ENCODE results near the gene ERCC6L. TPM values are rescaled to one million over a fixed set of nuclear protein-coding genes. Genes with fewer than 3 reads are reported as not detected.

The ERCC6L gene
- total and polyA plus RNA-seq, 2 donors (not counting 1 experiment from before 2014, with no cell fraction given) = 0.34 to 0.61 TPM

DNA sequence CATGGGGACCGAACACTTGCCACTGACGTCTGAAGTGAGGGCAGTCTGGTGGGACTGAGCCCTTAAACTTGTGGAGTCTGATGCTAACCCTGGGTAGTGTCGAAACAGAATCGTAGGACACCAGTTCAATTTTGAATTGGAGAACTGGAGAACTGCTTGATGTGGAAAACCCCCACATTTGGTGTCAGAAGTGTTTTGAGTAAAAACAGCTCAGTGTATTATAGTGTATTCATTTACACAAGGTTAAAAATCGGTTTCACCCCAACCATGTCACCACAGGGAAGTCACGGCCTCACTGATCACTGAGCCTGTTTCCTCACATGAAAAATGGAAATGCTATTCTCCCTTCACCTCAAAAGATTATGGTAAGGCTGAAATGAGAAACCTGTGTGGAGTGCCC, 35.4 kb downstream of the ERCC6L start:
- no peak overlapping the region for H3K4me3 ChIP-seq (ENCODE audit: control extremely low read depth in 1 of 5, extremely low read depth in 1 of 5, insufficient read depth in 1 of 5, low read depth in 2 of 5, low read length in 4 of 5)
- DNase-seq (no peak), ATAC-seq (ENCODE audit: low read depth) (no peak)
- 76% methylated on average over 2 of the region's 6 CpGs for WGBS (ENCODE audit: insufficient coverage)
- no peaks in the 10 kb centered on the region for H3K79me2 ChIP-seq (ENCODE audit: control insufficient read depth, insufficient read depth, low read length)
- Mint-ChIP-seq H3K4me3 (no peak overlapping the region), H3K27ac (no peak overlapping the region), H3K27me3 (no peaks in the 10 kb centered on the region), H3K4me1 (no peaks in the 10 kb centered on the region), H3K9me3 (ENCODE audit: insufficient read depth) (no peaks in the 10 kb centered on the region)
- no peak overlapping the region for H3K27ac ChIP-seq (ENCODE audit: low read length in 2 of 2)
- H3K36me3 ChIP-seq (replicated peaks in 1 of 2; ENCODE audit: control extremely low read depth in 1 of 2, control insufficient read depth in 1 of 2, extremely low read depth in 1 of 2, insufficient read depth in 2 of 2, low read length in 1 of 2) = peaks cover 0 to 9% of the 10 kb centered on the region in 2 experiments
- TF ChIP-seq EZH2 (IDR thresholded peaks at IDR 0.05; ENCODE audit: borderline replicate concordance, insufficient read depth, low read depth, low read length, poor library complexity, severe bottlenecking) = no peak
- TF ChIP-seq, protein P1, sequence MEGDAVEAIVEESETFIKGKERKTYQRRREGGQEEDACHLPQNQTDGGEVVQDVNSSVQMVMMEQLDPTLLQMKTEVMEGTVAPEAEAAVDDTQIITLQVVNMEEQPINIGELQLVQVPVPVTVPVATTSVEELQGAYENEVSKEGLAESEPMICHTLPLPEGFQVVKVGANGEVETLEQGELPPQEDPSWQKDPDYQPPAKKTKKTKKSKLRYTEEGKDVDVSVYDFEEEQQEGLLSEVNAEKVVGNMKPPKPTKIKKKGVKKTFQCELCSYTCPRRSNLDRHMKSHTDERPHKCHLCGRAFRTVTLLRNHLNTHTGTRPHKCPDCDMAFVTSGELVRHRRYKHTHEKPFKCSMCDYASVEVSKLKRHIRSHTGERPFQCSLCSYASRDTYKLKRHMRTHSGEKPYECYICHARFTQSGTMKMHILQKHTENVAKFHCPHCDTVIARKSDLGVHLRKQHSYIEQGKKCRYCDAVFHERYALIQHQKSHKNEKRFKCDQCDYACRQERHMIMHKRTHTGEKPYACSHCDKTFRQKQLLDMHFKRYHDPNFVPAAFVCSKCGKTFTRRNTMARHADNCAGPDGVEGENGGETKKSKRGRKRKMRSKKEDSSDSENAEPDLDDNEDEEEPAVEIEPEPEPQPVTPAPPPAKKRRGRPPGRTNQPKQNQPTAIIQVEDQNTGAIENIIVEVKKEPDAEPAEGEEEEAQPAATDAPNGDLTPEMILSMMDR (IDR thresholded peaks at IDR 0.05) = no peak
- H2AFZ ChIP-seq (ENCODE audit: insufficient read depth, low read depth, low read length, poor library complexity, severe bottlenecking) = no peak overlapping the region
- ChIA-PET POLR2A (no interaction called here), CTCF (no interaction called here)
- no peaks in the 10 kb centered on the region for H4K20me1 ChIP-seq (ENCODE audit: control insufficient read depth, insufficient read depth, low read length, poor library complexity, severe bottlenecking)
- no peaks in the 10 kb centered on the region for H3K4me1 ChIP-seq (ENCODE audit: control insufficient read depth in 2 of 2, insufficient read depth in 2 of 2, low read length in 2 of 2)
- no peaks in the 10 kb centered on the region for H3K27me3 ChIP-seq (replicated peaks in 1 of 4; ENCODE audit: control extremely low read depth in 1 of 4, control insufficient read depth in 3 of 4, insufficient read depth in 4 of 4, low read length in 3 of 4)
- H3K4me2 ChIP-seq (replicated peaks; ENCODE audit: low read depth, low read length, poor library complexity, severe bottlenecking) = no peak overlapping the region
- H3K9me3 ChIP-seq (ENCODE audit: control extremely low read depth in 1 of 3, control insufficient read depth in 2 of 3, insufficient read depth in 1 of 3, low read length in 2 of 3) = no peaks in the 10 kb centered on the region
- intact Hi-C loops (cut with micrococcal nuclease) = no loop called here
- no peak overlapping the region for H3K9ac ChIP-seq (ENCODE audit: low read length)

DNA sequence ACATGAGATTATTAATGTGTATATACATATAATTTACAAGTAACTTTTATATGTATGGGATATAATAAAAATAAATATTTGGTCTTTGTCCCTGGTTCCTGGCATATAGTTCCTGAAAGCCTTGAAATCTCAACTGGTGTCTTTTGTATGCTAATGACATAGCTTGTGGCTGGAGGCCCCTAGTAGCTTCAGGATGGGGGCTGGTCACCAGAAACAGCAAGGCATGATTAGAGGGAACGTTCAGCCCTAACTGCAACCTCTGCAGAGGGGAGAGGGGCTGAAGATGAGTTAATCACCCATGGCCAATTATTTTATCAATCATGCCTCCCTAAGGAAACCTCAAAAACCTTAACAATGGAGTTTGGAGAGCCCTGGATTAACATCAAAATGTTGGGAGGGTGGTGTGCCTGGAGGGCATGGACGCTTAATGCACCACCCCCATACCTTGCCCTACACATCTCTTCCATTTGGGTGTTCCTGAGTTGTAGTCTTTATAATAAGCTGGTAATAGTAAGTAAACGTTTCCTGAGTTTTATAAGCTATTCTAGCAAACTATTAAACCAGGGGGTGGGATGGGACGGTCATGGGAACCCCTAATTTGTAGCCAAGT, 35.9 kb downstream of the ERCC6L start:
- H4K20me1 ChIP-seq (ENCODE audit: control insufficient read depth, insufficient read depth, low read length, poor library complexity, severe bottlenecking) = no peaks in the 10 kb centered on the region
- no peak for TF ChIP-seq EZH2 (IDR thresholded peaks at IDR 0.05; ENCODE audit: borderline replicate concordance, insufficient read depth, low read depth, low read length, poor library complexity, severe bottlenecking)
- TF ChIP-seq, protein P1 (IDR thresholded peaks at IDR 0.05) = no peak
- no peaks in the 10 kb centered on the region for H3K4me1 ChIP-seq (ENCODE audit: control insufficient read depth in 2 of 2, insufficient read depth in 2 of 2, low read length in 2 of 2)
- no peak overlapping the region for H2AFZ ChIP-seq (ENCODE audit: insufficient read depth, low read depth, low read length, poor library complexity, severe bottlenecking)
- no peaks in the 10 kb centered on the region for H3K4me1 Mint-ChIP-seq
- H3K27ac Mint-ChIP-seq = no peak overlapping the region
- H3K27ac ChIP-seq (ENCODE audit: low read length in 2 of 2) = no peak overlapping the region
- DNase-seq = no peak
- ATAC-seq (ENCODE audit: low read depth) = no peak
- POLR2A ChIA-PET = interaction anchor here (0.5 kb wide), 1 partner anchor 36 kb away, joined by 5 read pairs; no protein-coding TSS in a partner anchor
- H3K79me2 ChIP-seq (ENCODE audit: control insufficient read depth, insufficient read depth, low read length) = no peaks in the 10 kb centered on the region
- H3K36me3 ChIP-seq (replicated peaks in 1 of 2; ENCODE audit: control extremely low read depth in 1 of 2, control insufficient read depth in 1 of 2, extremely low read depth in 1 of 2, insufficient read depth in 2 of 2, low read length in 1 of 2) = peaks cover 0 to 9% of the 10 kb centered on the region in 2 experiments
- no peaks in the 10 kb centered on the region for H3K27me3 Mint-ChIP-seq
- intact Hi-C loops (cut with micrococcal nuclease) = no loop called here
- no peak overlapping the region for H3K9ac ChIP-seq (ENCODE audit: low read length)
- CTCF ChIA-PET = no interaction called here
- no peak overlapping the region for H3K4me2 ChIP-seq (replicated peaks; ENCODE audit: low read depth, low read length, poor library complexity, severe bottlenecking)
- H3K9me3 ChIP-seq (ENCODE audit: control extremely low read depth in 1 of 3, control insufficient read depth in 2 of 3, insufficient read depth in 1 of 3, low read length in 2 of 3) = no peaks in the 10 kb centered on the region
- no CpG with 5 or more reads among the region's 4 CpGs for WGBS (ENCODE audit: insufficient coverage)
- no peak overlapping the region for H3K4me3 Mint-ChIP-seq
- no peaks in the 10 kb centered on the region for H3K9me3 Mint-ChIP-seq (ENCODE audit: insufficient read depth)
- no peak overlapping the region for H3K4me3 ChIP-seq (ENCODE audit: control extremely low read depth in 1 of 5, extremely low read depth in 1 of 5, insufficient read depth in 1 of 5, low read depth in 2 of 5, low read length in 4 of 5)
- H3K27me3 ChIP-seq (replicated peaks in 1 of 4; ENCODE audit: control extremely low read depth in 1 of 4, control insufficient read depth in 3 of 4, insufficient read depth in 4 of 4, low read length in 3 of 4) = no peaks in the 10 kb centered on the region
